ENCODE data around the gene ZBTB24.
A peak's percentile ranks its signal among the peaks of the same experiment; 100 is the strongest.

ZBTB24 gene

GRCh38 chr6:109496036-109496772, 13.2 kb upstream of the ZBTB24 start:
- no peaks in the 10 kb centered on the region for H3K27me3 ChIP-seq (ENCODE audit: control insufficient read depth, insufficient read depth, low read length)
- no peaks in the 10 kb centered on the region for H3K36me3 ChIP-seq (ENCODE audit: control insufficient read depth, low read depth, low read length)
- H3K27ac ChIP-seq (ENCODE audit: low read length): no peak overlapping the region
- no peak overlapping the region for H3K4me3 ChIP-seq (ENCODE audit: low read length)
- H3K9me3 ChIP-seq (ENCODE audit: control insufficient read depth, low read depth, low read length): no peaks in the 10 kb centered on the region
- no peak overlapping the region for H3K9ac ChIP-seq (ENCODE audit: low read length)
- peaks cover 39% of the 10 kb centered on the region for H3K4me1 ChIP-seq (ENCODE audit: control insufficient read depth, low read depth, low read length)

- no peak overlapping the region for H3K4me3 ChIP-seq (ENCODE audit: low read length)
- no peaks in the 10 kb centered on the region for H3K9me3 ChIP-seq (ENCODE audit: control insufficient read depth, low read depth, low read length)
- no peak overlapping the region for H3K27ac ChIP-seq (ENCODE audit: low read length)
- H3K4me1 ChIP-seq (ENCODE audit: control insufficient read depth, low read depth, low read length): peaks cover 46% of the 10 kb centered on the region
- no peak overlapping the region for H3K9ac ChIP-seq (ENCODE audit: low read length)
- no peaks in the 10 kb centered on the region for H3K36me3 ChIP-seq (ENCODE audit: control insufficient read depth, low read depth, low read length)
- no peaks in the 10 kb centered on the region for H3K27me3 ChIP-seq (ENCODE audit: control insufficient read depth, insufficient read depth, low read length)
Measured at GRCh38 chr6:109493865-109494264, 10.8 kb upstream of the ZBTB24 start.

GRCh38 chr6:109491207-109491938, 8.4 kb upstream of the ZBTB24 start:
- Histone ChIP-seq H3K9me3 (ENCODE audit: control insufficient read depth, low read depth, low read length) (no peaks in the 10 kb centered on the region), H3K4me1 (ENCODE audit: control insufficient read depth, low read depth, low read length) (peaks cover 36% of the 10 kb centered on the region), H3K27me3 (ENCODE audit: control insufficient read depth, insufficient read depth, low read length) (no peaks in the 10 kb centered on the region), H3K36me3 (ENCODE audit: control insufficient read depth, low read depth, low read length) (no peaks in the 10 kb centered on the region), H3K9ac (ENCODE audit: low read length) (no peak overlapping the region), H3K27ac (ENCODE audit: low read length) (no peak overlapping the region), H3K4me3 (ENCODE audit: low read length) (no peak overlapping the region)

GRCh38 chr6:109490713-109491112, 7.7 kb upstream of the ZBTB24 start:
- Histone ChIP-seq H3K9ac (ENCODE audit: low read length) (no peak overlapping the region), H3K4me3 (ENCODE audit: low read length) (no peak overlapping the region), H3K4me1 (ENCODE audit: control insufficient read depth, low read depth, low read length) (peaks cover 36% of the 10 kb centered on the region), H3K27me3 (ENCODE audit: control insufficient read depth, insufficient read depth, low read length) (no peaks in the 10 kb centered on the region), H3K27ac (ENCODE audit: low read length) (no peak overlapping the region), H3K36me3 (ENCODE audit: control insufficient read depth, low read depth, low read length) (no peaks in the 10 kb centered on the region), H3K9me3 (ENCODE audit: control insufficient read depth, low read depth, low read length) (no peaks in the 10 kb centered on the region)

GRCh38 chr6:109488001-109488400, 5.0 kb upstream of the ZBTB24 start:
- peaks cover 27% of the 10 kb centered on the region for H3K4me1 ChIP-seq (ENCODE audit: control insufficient read depth, low read depth, low read length)
- no peaks in the 10 kb centered on the region for H3K36me3 ChIP-seq (ENCODE audit: control insufficient read depth, low read depth, low read length)
- H3K4me3 ChIP-seq (ENCODE audit: low read length): no peak overlapping the region
- no peaks in the 10 kb centered on the region for H3K9me3 ChIP-seq (ENCODE audit: control insufficient read depth, low read depth, low read length)
- no peak overlapping the region for H3K27ac ChIP-seq (ENCODE audit: low read length)
- H3K27me3 ChIP-seq (ENCODE audit: control insufficient read depth, insufficient read depth, low read length): peaks cover 13% of the 10 kb centered on the region
- no peak overlapping the region for H3K9ac ChIP-seq (ENCODE audit: low read length)

GRCh38 chr6:109486068-109486467, 3.0 kb upstream of the ZBTB24 start:
- Histone ChIP-seq H3K27ac (ENCODE audit: low read length) (no peak overlapping the region), H3K27me3 (ENCODE audit: control insufficient read depth, insufficient read depth, low read length) (peaks cover 13% of the 10 kb centered on the region), H3K9me3 (ENCODE audit: control insufficient read depth, low read depth, low read length) (no peaks in the 10 kb centered on the region), H3K4me1 (ENCODE audit: control insufficient read depth, low read depth, low read length) (peaks cover 21% of the 10 kb centered on the region), H3K36me3 (ENCODE audit: control insufficient read depth, low read depth, low read length) (peaks cover 8% of the 10 kb centered on the region), H3K9ac (ENCODE audit: low read length) (no peak overlapping the region), H3K4me3 (ENCODE audit: low read length) (no peak overlapping the region)

- no peak overlapping the region for H3K4me3 ChIP-seq (ENCODE audit: low read length)
- H3K27ac ChIP-seq (ENCODE audit: low read length): no peak overlapping the region
- H3K27me3 ChIP-seq (ENCODE audit: control insufficient read depth, insufficient read depth, low read length): peaks cover 13% of the 10 kb centered on the region
Measured at GRCh38 chr6:109485266-109485935, 2.4 kb upstream of the ZBTB24 start.

GRCh38 chr6:109484122-109484521, 1.1 kb upstream of the ZBTB24 start:
- H3K27ac ChIP-seq (ENCODE audit: low read length): no peak overlapping the region
- H3K9ac ChIP-seq (ENCODE audit: low read length): no peak overlapping the region
- peaks cover 13% of the 10 kb centered on the region for H3K27me3 ChIP-seq (ENCODE audit: control insufficient read depth, insufficient read depth, low read length)
- H3K36me3 ChIP-seq (ENCODE audit: control insufficient read depth, low read depth, low read length): peaks cover 21% of the 10 kb centered on the region
- H3K4me1 ChIP-seq (ENCODE audit: control insufficient read depth, low read depth, low read length): peaks cover 24% of the 10 kb centered on the region
- no peaks in the 10 kb centered on the region for H3K9me3 ChIP-seq (ENCODE audit: control insufficient read depth, low read depth, low read length)
- peak overlapping the region; percentile 58 for H3K4me3 ChIP-seq (ENCODE audit: low read length)

More at GRCh38 chr6:109485266-109485935, 2.4 kb upstream of the ZBTB24 start:
- no peaks in the 10 kb centered on the region for H3K9me3 ChIP-seq (ENCODE audit: control insufficient read depth, low read depth, low read length)
- peaks cover 21% of the 10 kb centered on the region for H3K4me1 ChIP-seq (ENCODE audit: control insufficient read depth, low read depth, low read length)
- peaks cover 14% of the 10 kb centered on the region for H3K36me3 ChIP-seq (ENCODE audit: control insufficient read depth, low read depth, low read length)
- H3K9ac ChIP-seq (ENCODE audit: low read length): no peak overlapping the region

- Histone ChIP-seq H3K4me1 (ENCODE audit: control insufficient read depth, low read depth, low read length) (peaks cover 28% of the 10 kb centered on the region), H3K27me3 (ENCODE audit: control insufficient read depth, insufficient read depth, low read length) (peaks cover 13% of the 10 kb centered on the region), H3K9ac (ENCODE audit: low read length) (no peak overlapping the region), H3K4me3 (ENCODE audit: low read length) (peak overlapping the region; percentile 58), H3K27ac (ENCODE audit: low read length) (no peak overlapping the region), H3K36me3 (ENCODE audit: control insufficient read depth, low read depth, low read length) (peaks cover 22% of the 10 kb centered on the region), H3K9me3 (ENCODE audit: control insufficient read depth, low read depth, low read length) (no peaks in the 10 kb centered on the region)
Measured at GRCh38 chr6:109483735-109484057, 677 bp upstream of the ZBTB24 start.

GRCh38 chr6:109480993-109481480, 2.0 kb downstream of the ZBTB24 start:
- peaks cover 29% of the 10 kb centered on the region for H3K36me3 ChIP-seq (ENCODE audit: control insufficient read depth, low read depth, low read length)
- no peak overlapping the region for H3K27ac ChIP-seq (ENCODE audit: low read length)
- H3K4me1 ChIP-seq (ENCODE audit: control insufficient read depth, low read depth, low read length): peaks cover 31% of the 10 kb centered on the region
- peak overlapping the region; percentile 19 for H3K4me3 ChIP-seq (ENCODE audit: low read length)
- peaks cover 13% of the 10 kb centered on the region for H3K27me3 ChIP-seq (ENCODE audit: control insufficient read depth, insufficient read depth, low read length)
- no peaks in the 10 kb centered on the region for H3K9me3 ChIP-seq (ENCODE audit: control insufficient read depth, low read depth, low read length)
- no peak overlapping the region for H3K9ac ChIP-seq (ENCODE audit: low read length)

- peaks cover 4% of the 10 kb centered on the region for H3K27me3 ChIP-seq (ENCODE audit: control insufficient read depth, insufficient read depth, low read length)
- H3K9me3 ChIP-seq (ENCODE audit: control insufficient read depth, low read depth, low read length): no peaks in the 10 kb centered on the region
- H3K4me1 ChIP-seq (ENCODE audit: control insufficient read depth, low read depth, low read length): peaks cover 23% of the 10 kb centered on the region
- peak overlapping the region; percentile 48 for H3K4me3 ChIP-seq (ENCODE audit: low read length)
- H3K36me3 ChIP-seq (ENCODE audit: control insufficient read depth, low read depth, low read length): peaks cover 48% of the 10 kb centered on the region
- H3K9ac ChIP-seq (ENCODE audit: low read length): no peak overlapping the region
- H3K27ac ChIP-seq (ENCODE audit: low read length): no peak overlapping the region
Measured at GRCh38 chr6:109478841-109479624, 4.0 kb downstream of the ZBTB24 start.
